ENCODE results near the gene PRKCD.

- no peak for TF ChIP-seq FOXM1 (IDR thresholded peaks at IDR 0.05; ENCODE audit: borderline replicate concordance)
- no peak for TF ChIP-seq CTBP1 (IDR thresholded peaks at IDR 0.05; ENCODE audit: borderline replicate concordance)
- TF ChIP-seq SP1 (IDR thresholded peaks at IDR 0.05): no peak
- no peak for TF ChIP-seq HDGF (IDR thresholded peaks at IDR 0.05; ENCODE audit: borderline replicate concordance)
- no peak for TF ChIP-seq BHLHE40 (IDR thresholded peaks at IDR 0.05; ENCODE audit: borderline replicate concordance)
- TF ChIP-seq FOXA1 (IDR thresholded peaks at IDR 0.05): no peak
Observed at GRCh38 chr3:53169045-53169831, 8.2 kb downstream of the PRKCD start.
